Endothelial cell of umbilical vein (primary cell): ENCODE measurements around the gene AHRR. TPM values are rescaled to one million over a fixed set of nuclear protein-coding genes. Genes with fewer than 3 reads are reported as not detected.

Experiments used
- BruUV-seq: library from RNA; stranded (reverse); fragments of 400-500 nt; replicated peaks from 2 replicates; lab custom pipeline; 2021; lab: Mats Ljungman, UMichigan
- CTCF ChIA-PET: fragments of 300-600, 350-600 bp; sonication (Branson Sonifier 250); formaldehyde crosslinking; loops from one replicate; lab custom pipeline; 2021; ENCODE audit warnings: antibody characterized with exemption, inconsistent platforms; lab: Charles Lee
- POLR2A ChIA-PET: fragments of 300-600, 350-600 bp; sonication (Branson Sonifier 250); formaldehyde crosslinking; loops from one replicate; lab custom pipeline; 2021; ENCODE audit warnings: antibody characterized with exemption, inconsistent platforms; lab: Charles Lee
- DNase-seq: peaks from one replicate; pipeline ENCODE4 v3.0.0-alpha.2; 2011; ENCODE audit warnings: low read depth, low spot score
- FAIRE-seq: peaks from 2 replicates; lab custom pipeline; 2011; peaks lifted over from hg19 to GRCh38; lab: Jason Lieb, UNC
- H2AFZ ChIP-seq: 2 replicates; pipeline ENCODE4 v1.6.0; 2012; ENCODE audit warnings: low read depth, low read length, control low read depth, inconsistent platforms
- H3K27ac ChIP-seq: 2 replicates; pipeline ENCODE4 v1.5.1; 2011; ENCODE audit warnings: low read depth, mild to moderate bottlenecking, control low read depth, low read length, moderate library complexity; ENCODE audit not compliant: insufficient read depth
- H3K27me3 ChIP-seq, 2 experiments: 2 replicates each; pipeline versions ENCODE4 v1.6.0 to v1.6.1; 2011; ENCODE audit warnings: low read length in 2 of 2, mixed read lengths in 1 of 2; ENCODE audit not compliant: control insufficient read depth in 2 of 2, insufficient read depth in 2 of 2
- H3K36me3 ChIP-seq, 2 experiments: 2 replicates in 1 of 2; 3 replicates in 1 of 2; pipeline ENCODE4 v1.5.1; 2011; ENCODE audit warnings: low read length in 2 of 2, mild to moderate bottlenecking in 1 of 2, moderate library complexity in 1 of 2; ENCODE audit not compliant: control insufficient read depth in 2 of 2, insufficient read depth in 2 of 2; ENCODE audit errors: extremely low read depth in 1 of 2
- H3K4me1 ChIP-seq: 3 replicates; pipeline ENCODE4 v1.5.1; 2011; ENCODE audit warnings: mild to moderate bottlenecking, low read length; ENCODE audit not compliant: control insufficient read depth, insufficient read depth; ENCODE audit errors: extremely low read depth
- H3K4me2 ChIP-seq: 2 replicates; pipeline ENCODE4 v1.6.1; 2011; ENCODE audit warnings: low read length, control low read depth, mixed read lengths; ENCODE audit not compliant: insufficient read depth
- H3K4me3 ChIP-seq, 3 experiments: fragments of 200-600 bp in 1 of 3; sonication (generic), shearing (Covaris generic) in 1 of 3; replicated peaks in 1 of 3; 2 replicates each; pipeline ENCODE4 v1.5.1; 2011 to 2016; ENCODE audit warnings: control low read depth in 3 of 3, low read length in 3 of 3, mild to moderate bottlenecking in 2 of 3, inconsistent platforms in 1 of 3, low read depth in 1 of 3, moderate library complexity in 1 of 3; ENCODE audit not compliant: insufficient read depth in 1 of 3
- H3K79me2 ChIP-seq: 2 replicates; pipeline ENCODE4 v1.6.0; 2012; ENCODE audit warnings: low read length, inconsistent platforms; ENCODE audit not compliant: control insufficient read depth, insufficient read depth
- H3K9ac ChIP-seq: replicated peaks from 2 replicates; pipeline ENCODE3; 2011; ENCODE audit warnings: low read length, control low read depth; ENCODE audit not compliant: insufficient read depth; ENCODE audit errors: extremely low read depth
- H3K9me1 ChIP-seq: replicated peaks from 3 replicates; pipeline ENCODE4 v1.6.0; 2011; ENCODE audit warnings: mild to moderate bottlenecking, low read length; ENCODE audit not compliant: control insufficient read depth, insufficient read depth; ENCODE audit errors: extremely low read depth
- H3K9me3 ChIP-seq: replicated peaks from 2 replicates; pipeline ENCODE4 v1.5.1; 2012; ENCODE audit warnings: low read length, inconsistent platforms; ENCODE audit not compliant: control insufficient read depth, insufficient read depth
- H4K20me1 ChIP-seq: replicated peaks from 2 replicates; pipeline ENCODE3; 2011; ENCODE audit warnings: mild to moderate bottlenecking, low read length; ENCODE audit not compliant: control insufficient read depth, insufficient read depth; ENCODE audit errors: extremely low read depth
- EZH2 ChIP-seq: IDR thresholded peaks from 2 replicates; pipeline ENCODE4 v1.6.1; 2012; ENCODE audit warnings: borderline replicate concordance, low read depth, mild to moderate bottlenecking, moderate library complexity, low read length, inconsistent platforms; ENCODE audit not compliant: severe bottlenecking
- POLR2AphosphoS5 ChIP-seq: IDR thresholded peaks from 2 replicates; pipeline ENCODE4 v1.6.1; 2012; ENCODE audit warnings: low read depth, mild to moderate bottlenecking, control low read depth, low read length, moderate library complexity; ENCODE audit not compliant: insufficient read depth
- dilution Hi-C: fragments of 300-500 bp; cut with MboI; formaldehyde crosslinking; loops from one replicate; pipeline ENCODE4 v1.15.0; 2019; ENCODE audit warnings: low sequenced_read_pairs; ENCODE audit not compliant: extremely low pct_ligation_motif_present
- intact Hi-C: fragments of 100-400 bp; cut with micrococcal nuclease; formaldehyde crosslinking; loops from one replicate; pipeline ENCODE4 v1.10.0; 2022
- polyA plus RNA-seq, 4 experiments: library from polyadenylated mRNA; depleted of rRNA in 3 of 4; stranded (reverse) in 3 of 4; unstranded in 1 of 4; fragments of >200 nt; gene quantifications; 2 replicates each; pipeline versions ENCODE4 v1.2.1 to v1.2.3, GENCODE V29; 2011 to 2012; ENCODE audit warnings: missing spikeins in 1 of 4
- total RNA-seq: library from RNA; stranded (reverse); gene quantifications from 2 replicates; pipeline ENCODE4 v1.2.3, GENCODE V29; 2021
- TF ChIP-seq, protein P1 (sequence below), 2 donors: IDR thresholded peaks; 1 replicate in 1 of 2; 2 replicates in 1 of 2; pipeline ENCODE4 v1.5.1; 2011; ENCODE audit warnings: low read length in 2 of 2, mild to moderate bottlenecking in 2 of 2, moderate library complexity in 2 of 2, control low read depth in 1 of 2, inconsistent platforms in 1 of 2, low read depth in 1 of 2; ENCODE audit not compliant: insufficient read depth in 1 of 2; ENCODE audit errors: extremely low read depth in 1 of 2

Gene AHRR
- total and polyA plus RNA-seq, 2 donors (not counting 3 experiments of a cell fraction or from before 2014, with no cell fraction given): 3.1 to 7.3 TPM

DNA sequence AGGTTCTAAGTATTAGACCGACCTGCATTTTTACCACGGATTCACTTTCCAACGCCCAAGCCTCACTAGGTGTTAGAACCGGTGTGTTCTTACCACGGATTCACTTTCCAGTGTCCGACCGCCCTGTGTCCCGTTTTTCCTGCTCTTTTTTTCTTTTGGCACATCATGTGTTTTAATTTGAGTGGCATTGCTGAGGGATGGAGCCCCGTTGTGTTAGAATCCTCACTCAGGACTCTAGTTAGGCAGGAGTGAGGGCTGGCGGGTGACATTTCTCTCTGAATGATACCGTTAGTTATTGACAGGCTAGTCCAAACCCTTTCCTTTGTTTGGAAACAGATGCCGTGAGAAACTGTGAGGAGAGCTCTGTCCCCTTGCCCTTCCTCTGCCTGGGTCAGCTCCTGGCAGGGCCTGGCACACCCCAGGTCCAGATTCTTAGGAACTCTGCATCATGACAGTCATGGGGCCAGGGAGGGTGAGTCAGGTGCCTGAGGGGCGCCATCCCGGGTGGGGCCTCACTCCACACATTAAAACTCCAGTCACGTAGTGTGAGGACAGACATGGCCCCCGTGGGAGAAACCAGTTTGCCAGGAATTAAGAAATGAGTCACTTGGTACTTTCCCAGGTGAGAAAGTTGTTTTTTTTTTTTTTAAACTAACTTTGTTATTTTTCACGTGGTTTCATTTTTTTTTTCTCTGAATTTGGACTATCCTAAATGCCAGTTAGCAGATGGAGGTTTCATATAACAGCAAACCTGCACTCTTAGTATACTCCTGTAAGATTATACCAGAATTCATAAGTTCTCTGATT lies 137.2 kb downstream of the AHRR start:
- no peak for TF ChIP-seq EZH2
- TF ChIP-seq, protein P1, sequence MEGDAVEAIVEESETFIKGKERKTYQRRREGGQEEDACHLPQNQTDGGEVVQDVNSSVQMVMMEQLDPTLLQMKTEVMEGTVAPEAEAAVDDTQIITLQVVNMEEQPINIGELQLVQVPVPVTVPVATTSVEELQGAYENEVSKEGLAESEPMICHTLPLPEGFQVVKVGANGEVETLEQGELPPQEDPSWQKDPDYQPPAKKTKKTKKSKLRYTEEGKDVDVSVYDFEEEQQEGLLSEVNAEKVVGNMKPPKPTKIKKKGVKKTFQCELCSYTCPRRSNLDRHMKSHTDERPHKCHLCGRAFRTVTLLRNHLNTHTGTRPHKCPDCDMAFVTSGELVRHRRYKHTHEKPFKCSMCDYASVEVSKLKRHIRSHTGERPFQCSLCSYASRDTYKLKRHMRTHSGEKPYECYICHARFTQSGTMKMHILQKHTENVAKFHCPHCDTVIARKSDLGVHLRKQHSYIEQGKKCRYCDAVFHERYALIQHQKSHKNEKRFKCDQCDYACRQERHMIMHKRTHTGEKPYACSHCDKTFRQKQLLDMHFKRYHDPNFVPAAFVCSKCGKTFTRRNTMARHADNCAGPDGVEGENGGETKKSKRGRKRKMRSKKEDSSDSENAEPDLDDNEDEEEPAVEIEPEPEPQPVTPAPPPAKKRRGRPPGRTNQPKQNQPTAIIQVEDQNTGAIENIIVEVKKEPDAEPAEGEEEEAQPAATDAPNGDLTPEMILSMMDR (IDR thresholded peaks at IDR 0.05; ENCODE audit: extremely low read depth in 1 of 2, insufficient read depth in 1 of 2, low read depth in 1 of 2, low read length in 2 of 2): no peak
- TF ChIP-seq POLR2AphosphoS5: no peak
- FAIRE-seq (no peak), DNase-seq (peak; percentile 8)
- ChIA-PET CTCF (interaction anchor here (0.7 to 1.3 kb wide), 2 partner anchors 12 to 142 kb away, joined by 3 to 4 read pairs; no protein-coding TSS in a partner anchor), POLR2A (no interaction called here)
- Histone ChIP-seq H3K4me1 (no peaks in the 10 kb centered on the region), H3K9me3 (no peaks in the 10 kb centered on the region), H3K9ac (no peak overlapping the region), H3K79me2 (peaks cover 17% of the 10 kb centered on the region), H3K9me1 (no peaks in the 10 kb centered on the region), H3K4me2 (no peak overlapping the region), H2AFZ (no peak overlapping the region), H3K36me3 (peaks cover 10 to 37% of the 10 kb centered on the region in 2 experiments), H3K4me3 (no peak overlapping the region), H3K27me3 (no peaks in the 10 kb centered on the region), H4K20me1 (no peaks in the 10 kb centered on the region), H3K27ac (no peak overlapping the region)
- no TSS peak for BruUV-seq
- intact Hi-C loops: no loop called here
- dilution Hi-C loops: no loop called here
